Measurements from ENCODE around the gene ARSG.

Gene ARSG

DNA sequence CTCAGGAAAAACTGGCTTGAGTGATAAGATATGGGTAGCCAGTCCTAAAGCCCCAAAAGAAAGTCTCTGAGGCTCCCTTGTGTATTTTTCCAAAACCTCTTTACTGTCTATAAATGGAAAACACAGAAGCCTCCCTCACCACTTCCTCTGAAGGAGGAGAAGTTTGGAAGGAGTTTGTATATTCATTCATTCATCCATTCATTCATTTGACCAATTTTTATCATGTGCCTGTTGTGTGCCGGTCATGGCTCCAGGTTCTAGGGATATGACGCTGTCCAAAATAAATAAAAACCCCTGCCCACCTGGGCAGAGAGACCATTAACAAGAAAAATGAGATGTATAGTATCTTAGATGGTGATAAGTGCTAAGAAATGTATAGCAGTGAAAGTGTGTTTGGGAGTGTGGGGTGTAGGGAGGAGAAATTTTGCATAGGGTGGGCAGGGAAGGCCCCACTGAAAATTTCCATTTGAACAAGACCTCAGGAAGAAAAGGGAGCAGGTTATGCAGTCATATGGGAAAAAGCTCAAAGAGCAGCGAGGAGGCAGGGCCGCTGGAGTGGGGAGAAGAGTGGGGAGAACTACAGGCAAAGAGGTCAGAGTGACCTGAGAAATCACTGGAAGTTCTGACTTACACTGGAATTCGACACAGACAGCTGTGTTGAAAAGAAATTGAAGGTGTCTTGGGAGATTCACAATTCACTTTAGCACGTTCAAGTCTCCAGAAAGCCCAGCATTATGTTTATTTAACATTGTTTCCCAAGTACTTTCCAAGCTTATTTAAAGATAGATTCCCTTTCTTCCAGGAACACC is 172.1 kb downstream of the ARSG start:
- DNase-seq, result no peak

DNA sequence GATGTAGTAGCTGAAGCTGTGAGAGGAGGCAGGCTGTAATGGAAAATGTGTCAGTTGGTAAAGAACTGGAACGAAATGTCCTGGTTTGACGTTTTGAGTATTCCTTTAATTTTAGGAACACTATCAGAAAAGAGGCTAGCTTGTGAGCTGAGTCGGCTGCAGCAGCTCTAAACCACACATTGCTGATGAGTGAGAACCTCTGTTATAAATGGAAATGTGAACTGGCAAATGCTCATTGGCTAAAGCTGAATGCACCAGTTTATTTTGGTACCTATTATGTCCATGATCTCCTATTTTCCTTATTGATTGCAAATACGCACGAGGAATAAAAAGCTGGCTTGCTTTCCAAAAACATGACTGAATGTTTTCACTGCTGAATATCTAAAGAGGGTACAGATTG is 177.0 kb downstream of the ARSG start:
- no peak for DNase-seq

DNA sequence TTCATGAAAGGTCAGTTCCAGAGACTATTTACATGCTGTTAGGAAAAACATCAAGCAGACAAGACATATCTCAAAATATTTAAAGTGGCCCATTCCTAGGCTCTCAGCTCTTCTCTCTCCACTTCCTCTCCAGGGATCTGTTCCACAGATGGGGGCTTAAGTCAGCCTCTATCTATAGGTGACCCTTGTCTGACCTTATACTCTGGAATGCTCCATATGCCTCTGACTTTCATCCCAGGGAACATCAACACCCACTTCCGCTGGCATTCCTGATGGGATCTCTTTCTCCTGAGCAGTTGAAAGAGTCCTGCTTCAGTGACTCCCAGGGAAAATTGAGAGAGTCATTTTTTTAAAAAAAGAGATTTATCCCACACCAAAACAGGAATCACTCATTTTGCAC is 177.5 kb downstream of the ARSG start:
- no peak for DNase-seq

Measured in nucleus accumbens (tissue), 56 donors.